A673 (cell line): ENCODE measurements around the gene PKN1. TPM values are rescaled to one million over a fixed set of nuclear protein-coding genes. Genes with fewer than 3 reads are reported as not detected.
A peak's percentile ranks its signal among the peaks of the same experiment; 100 is the strongest.

ENCODE experiments used
- BruUV-seq: library from RNA; stranded (reverse); fragments of 400-500 nt; replicated peaks from 2 replicates; lab custom pipeline; 2021; lab: Mats Ljungman, UMichigan
- CTCF ChIA-PET: fragments of 300-600 bp; sonication (Branson Sonifier 250); formaldehyde crosslinking; loops from one replicate; lab custom pipeline; 2022; ENCODE audit warnings: antibody characterized with exemption; lab: Charles Lee
- POLR2A ChIA-PET: fragments of 300-600 bp; sonication (Branson Sonifier 250); formaldehyde crosslinking; loops from one replicate; lab custom pipeline; 2022; ENCODE audit warnings: antibody characterized with exemption; ENCODE audit not compliant: low non-redundant PET; lab: Charles Lee
- DNase-seq: peaks from one replicate; pipeline ENCODE4 v3.0.0-alpha.2; 2015; ENCODE audit warnings: low spot score
- H3K27ac ChIP-seq: fragments of 200-600 bp; sonication (generic); 2 replicates; pipeline ENCODE4 v1.5.1; 2016; ENCODE audit warnings: mixed run types, low read depth, mild to moderate bottlenecking, mixed read lengths, antibody characterized with exemption, low read length; ENCODE audit not compliant: poor library complexity, severe bottlenecking
- H3K27me3 ChIP-seq: fragments of 200-600 bp; sonication (generic); replicated peaks from 2 replicates; pipeline ENCODE4 v1.6.1; 2017; ENCODE audit warnings: mixed run types, low read depth, mild to moderate bottlenecking, mixed read lengths, antibody characterized with exemption, low read length; ENCODE audit not compliant: insufficient read depth, poor library complexity
- H3K36me3 ChIP-seq: fragments of 200-600 bp; sonication (generic); 2 replicates; pipeline ENCODE4 v1.6.1; 2016; ENCODE audit warnings: mixed run types, mild to moderate bottlenecking, mixed read lengths, antibody characterized with exemption, low read length; ENCODE audit not compliant: insufficient read depth, poor library complexity, severe bottlenecking
- H3K4me1 ChIP-seq: fragments of 200-600 bp; sonication (generic); 2 replicates; pipeline ENCODE4 v1.6.1; 2017; ENCODE audit warnings: mixed run types, mild to moderate bottlenecking, mixed read lengths, antibody characterized with exemption, low read length; ENCODE audit not compliant: insufficient read depth, poor library complexity, severe bottlenecking
- H3K4me3 ChIP-seq: fragments of 200-600 bp; sonication (generic); 2 replicates; pipeline ENCODE4 v1.5.1; 2016; ENCODE audit warnings: low read depth, mixed run types, mild to moderate bottlenecking, mixed read lengths, low read length; ENCODE audit not compliant: poor library complexity, severe bottlenecking
- H3K9me3 ChIP-seq: fragments of 200-600 bp; sonication (generic); 2 replicates; pipeline ENCODE4 v1.6.1; 2016; ENCODE audit warnings: mixed run types, low read depth, mild to moderate bottlenecking, mixed read lengths, antibody characterized with exemption, low read length; ENCODE audit not compliant: poor library complexity, severe bottlenecking
- EZH2 ChIP-seq: fragments of 200-600 bp; sonication (generic); IDR thresholded peaks from 2 replicates; pipeline ENCODE4 v1.6.1; 2017; ENCODE audit warnings: borderline replicate concordance, low read depth, mild to moderate bottlenecking, mixed read lengths, antibody characterized with exemption, low read length; ENCODE audit not compliant: poor library complexity, severe bottlenecking
- intact Hi-C: fragments of 100-400 bp; cut with micrococcal nuclease; formaldehyde crosslinking; loops from one replicate; pipeline ENCODE4 v1.10.0; 2022; ENCODE audit not compliant: unreplicated experiment
- total RNA-seq: library from RNA; stranded (reverse); gene quantifications from 2 replicates; pipeline ENCODE4 v1.2.3, GENCODE V29; 2021
- TF ChIP-seq, protein P1 (sequence below): fragments of 300-800, 200-600 bp; sonication (generic); conservative IDR thresholded peaks from 2 replicates; pipeline ENCODE4 v1.5.1; 2017; ENCODE audit warnings: low read depth, mild to moderate bottlenecking, antibody characterized with exemption, low read length, moderate library complexity, mixed read lengths

PKN1 gene
- total RNA-seq, 1 experiment from 2014 or later: 91.4 TPM

DNA sequence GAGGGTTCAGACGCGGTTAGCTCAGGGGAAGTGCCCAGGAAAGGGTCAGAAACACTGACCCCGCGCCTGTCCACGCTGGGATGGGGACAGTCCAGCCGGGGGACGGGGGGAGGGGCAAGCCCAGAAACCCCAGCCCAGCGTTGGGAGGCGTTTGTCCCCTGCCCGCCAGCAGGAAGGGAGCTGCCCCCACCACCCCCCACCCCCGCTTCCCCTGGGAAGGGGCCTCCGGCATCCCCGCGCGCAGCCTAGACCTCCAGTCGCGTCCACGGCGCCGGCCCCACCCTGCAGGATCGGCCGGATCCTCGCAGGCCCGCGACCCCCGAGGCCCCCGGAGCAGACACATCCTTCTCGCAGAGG lies 62.5 kb downstream of the PKN1 start:
- intact Hi-C loops: no loop called here
- Histone ChIP-seq H3K27ac (peak overlapping the region; percentile 61), H3K36me3 (no peaks in the 10 kb centered on the region), H3K27me3 (no peaks in the 10 kb centered on the region), H3K4me1 (peaks cover 12% of the 10 kb centered on the region), H3K4me3 (peak overlapping the region; percentile 81), H3K9me3 (no peaks in the 10 kb centered on the region)
- BruUV-seq: no TSS peak
- ChIA-PET POLR2A (interaction anchor here (0.6 kb wide), 1 partner anchor 330 kb away, joined by 10 read pairs; no protein-coding TSS in a partner anchor), CTCF (no interaction called here)
- TF ChIP-seq, protein P1, sequence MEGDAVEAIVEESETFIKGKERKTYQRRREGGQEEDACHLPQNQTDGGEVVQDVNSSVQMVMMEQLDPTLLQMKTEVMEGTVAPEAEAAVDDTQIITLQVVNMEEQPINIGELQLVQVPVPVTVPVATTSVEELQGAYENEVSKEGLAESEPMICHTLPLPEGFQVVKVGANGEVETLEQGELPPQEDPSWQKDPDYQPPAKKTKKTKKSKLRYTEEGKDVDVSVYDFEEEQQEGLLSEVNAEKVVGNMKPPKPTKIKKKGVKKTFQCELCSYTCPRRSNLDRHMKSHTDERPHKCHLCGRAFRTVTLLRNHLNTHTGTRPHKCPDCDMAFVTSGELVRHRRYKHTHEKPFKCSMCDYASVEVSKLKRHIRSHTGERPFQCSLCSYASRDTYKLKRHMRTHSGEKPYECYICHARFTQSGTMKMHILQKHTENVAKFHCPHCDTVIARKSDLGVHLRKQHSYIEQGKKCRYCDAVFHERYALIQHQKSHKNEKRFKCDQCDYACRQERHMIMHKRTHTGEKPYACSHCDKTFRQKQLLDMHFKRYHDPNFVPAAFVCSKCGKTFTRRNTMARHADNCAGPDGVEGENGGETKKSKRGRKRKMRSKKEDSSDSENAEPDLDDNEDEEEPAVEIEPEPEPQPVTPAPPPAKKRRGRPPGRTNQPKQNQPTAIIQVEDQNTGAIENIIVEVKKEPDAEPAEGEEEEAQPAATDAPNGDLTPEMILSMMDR: no peak
- TF ChIP-seq EZH2: no peak
- no peak for DNase-seq

DNA sequence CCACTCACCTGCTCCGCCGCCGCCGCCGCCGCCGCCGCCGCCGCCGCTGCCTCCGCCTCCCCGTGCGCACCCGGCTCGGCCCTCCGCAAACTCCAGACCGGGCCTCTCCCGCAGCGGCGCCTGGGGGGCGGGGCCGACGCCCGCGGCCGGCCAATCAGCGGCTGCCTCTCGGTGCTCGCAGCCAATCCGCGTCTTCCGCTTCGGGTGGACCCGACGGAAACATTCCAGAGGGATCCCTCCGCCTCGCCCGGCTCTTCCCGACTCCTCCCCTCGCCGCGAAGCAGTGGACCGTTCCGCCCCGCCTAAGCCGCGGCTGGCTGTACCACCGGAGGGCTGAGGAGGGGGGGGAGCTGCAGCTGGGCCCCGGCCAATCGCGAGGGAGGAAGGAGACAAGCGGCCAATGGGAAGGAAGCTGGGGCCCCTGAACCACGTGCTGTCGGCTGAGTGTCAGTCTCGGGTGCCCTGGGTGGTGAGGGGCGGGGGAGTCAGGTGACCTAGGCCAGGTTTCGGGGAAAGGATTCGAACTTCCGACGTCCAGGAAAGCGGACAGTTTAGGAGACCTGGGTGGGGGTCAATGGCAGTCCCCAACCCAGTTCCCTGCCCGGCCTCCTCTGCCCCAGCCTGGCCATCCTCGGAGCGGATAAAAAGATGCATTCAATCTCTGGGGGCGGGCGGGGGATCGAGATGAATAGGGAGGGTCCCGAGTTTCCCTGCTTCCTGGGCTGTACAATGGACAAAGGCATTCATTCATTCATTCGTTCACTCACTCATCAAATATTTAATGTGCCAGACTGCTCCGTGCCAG lies 63.1 kb downstream of the PKN1 start, which contains the start of gene GIPC1:
GIPC1 (minus strand) TSS at position 99 of the 805 bp plus-strand sequence. CDS start 13,151 bp downstream, outside the sequence.
- H3K27me3 ChIP-seq: no peaks in the 10 kb centered on the region

DNA sequence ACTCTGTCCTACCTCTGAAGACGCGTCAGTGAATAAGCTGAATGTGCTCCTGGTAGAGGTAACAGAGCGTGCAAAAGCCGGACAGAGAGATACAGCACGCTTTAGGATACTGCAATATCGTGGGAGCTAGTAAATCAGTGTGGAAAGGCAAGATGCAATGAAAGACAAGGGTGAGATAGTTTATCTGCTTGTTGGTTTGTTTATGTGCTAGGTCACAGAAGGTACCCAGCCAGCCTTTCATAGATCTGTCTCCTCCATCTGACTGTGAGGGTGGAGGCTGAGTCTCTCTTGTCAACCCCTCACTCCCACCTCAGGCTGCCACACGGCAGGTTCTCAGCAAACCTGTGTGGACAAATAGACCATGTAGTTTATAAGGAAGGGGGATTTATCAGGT lies 63.7 kb downstream of the PKN1 start:
- intact Hi-C loops: no loop called here
- ChIA-PET CTCF (interaction anchor here (0.6 to 1.1 kb wide), 2 partner anchors 25 to 192 kb away, joined by 3 read pairs; no protein-coding TSS in a partner anchor), POLR2A (no interaction called here)
- TF ChIP-seq, protein P1: no peak
- no peak for TF ChIP-seq EZH2
- BruUV-seq: no TSS peak
- Histone ChIP-seq H3K27me3 (no peaks in the 10 kb centered on the region), H3K9me3 (no peaks in the 10 kb centered on the region), H3K27ac (peak overlapping the region; percentile 2), H3K4me1 (peaks cover 12% of the 10 kb centered on the region), H3K36me3 (no peaks in the 10 kb centered on the region), H3K4me3 (peak overlapping the region; percentile 81)
- no peak for DNase-seq

More for the DNA sequence above, 63.1 kb downstream of the PKN1 start, which contains the start of gene GIPC1:
- intact Hi-C loops: no loop called here
- TF ChIP-seq, protein P1: no peak
- TF ChIP-seq EZH2: no peak
- peak; percentile 99 for DNase-seq
- Histone ChIP-seq H3K27ac (peak within 1 kb of the TSS; percentile 61), H3K4me3 (peak within 1 kb of the TSS; percentile 81), H3K9me3 (no peaks in the 10 kb centered on the region), H3K4me1 (peaks cover 12% of the 10 kb centered on the region), H3K36me3 (no peaks in the 10 kb centered on the region)
- no TSS peak for BruUV-seq
- ChIA-PET CTCF (interaction anchor here (0.6 to 1.1 kb wide), 2 partner anchors 24 to 193 kb away, joined by 3 read pairs; no protein-coding TSS in a partner anchor), POLR2A (no interaction called here)
